H9 (cell line): ENCODE measurements around the gene DCX. TPM values are rescaled to one million over a fixed set of nuclear protein-coding genes. Genes with fewer than 3 reads are reported as not detected.

Experiments
- DNase-seq: peaks from one replicate; pipeline ENCODE4 v3.0.0-alpha.2; 2017
- H2AFZ ChIP-seq: one replicate; pipeline ENCODE4 v1.6.1; 2013; ENCODE audit warnings: mild to moderate bottlenecking, low read length, control low read depth, moderate library complexity
- H2AK5ac ChIP-seq: 2 replicates; pipeline ENCODE4 v1.6.1; 2013; ENCODE audit warnings: low read length, control low read depth, mixed read lengths; ENCODE audit not compliant: insufficient read length
- H2BK120ac ChIP-seq: one replicate; pipeline ENCODE4 v1.6.1; 2013; ENCODE audit warnings: low read depth, mild to moderate bottlenecking, low read length, control low read depth, inconsistent platforms; ENCODE audit not compliant: poor library complexity, severe bottlenecking
- H2BK12ac ChIP-seq: 2 replicates; pipeline ENCODE4 v1.6.1; 2013; ENCODE audit warnings: low read length, control low read depth, mixed read lengths, low read depth; ENCODE audit not compliant: insufficient read length
- H2BK15ac ChIP-seq: 2 replicates; pipeline ENCODE4 v1.6.1; 2013; ENCODE audit warnings: low read depth, low read length, control low read depth
- H2BK20ac ChIP-seq: one replicate; pipeline ENCODE4 v1.6.1; 2013; ENCODE audit warnings: low read depth, mild to moderate bottlenecking, low read length, control low read depth, inconsistent platforms; ENCODE audit not compliant: poor library complexity, severe bottlenecking
- H2BK5ac ChIP-seq: 2 replicates; pipeline ENCODE4 v1.6.1; 2013; ENCODE audit warnings: low read length, control low read depth, mixed read lengths; ENCODE audit not compliant: insufficient read length
- H3K14ac ChIP-seq: 2 replicates; pipeline ENCODE4 v1.6.1; 2013; ENCODE audit warnings: low read length, control low read depth; ENCODE audit not compliant: insufficient read depth
- H3K18ac ChIP-seq: 2 replicates; pipeline ENCODE4 v1.6.1; 2013; ENCODE audit warnings: low read depth, mild to moderate bottlenecking, mixed read lengths, low read length, control low read depth; ENCODE audit not compliant: insufficient read length
- H3K23ac ChIP-seq: 2 replicates; pipeline ENCODE4 v1.6.1; 2013; ENCODE audit warnings: low read length, control low read depth, mixed read lengths, low read depth; ENCODE audit not compliant: insufficient read length
- H3K23me2 ChIP-seq: 2 replicates; pipeline ENCODE4 v1.6.1; 2013; ENCODE audit warnings: low read depth, mild to moderate bottlenecking, mixed read lengths, low read length, control low read depth; ENCODE audit not compliant: insufficient read length, poor library complexity, severe bottlenecking
- H3K27ac ChIP-seq: 2 replicates; pipeline ENCODE4 v1.5.1; 2013; ENCODE audit warnings: low read length, control low read depth, mixed read lengths, low read depth; ENCODE audit not compliant: insufficient read length
- H3K27me3 ChIP-seq: 2 replicates; pipeline ENCODE4 v1.6.1; 2013; ENCODE audit warnings: low read length, control low read depth, inconsistent platforms; ENCODE audit not compliant: insufficient read depth
- H3K4ac ChIP-seq: 2 replicates; pipeline ENCODE4 v1.6.1; 2013; ENCODE audit warnings: low read depth, mild to moderate bottlenecking, control low read depth, inconsistent platforms, low read length, moderate library complexity
- H3K4me1 ChIP-seq: 2 replicates; pipeline ENCODE4 v1.6.1; 2013; ENCODE audit warnings: low read length, control low read depth, inconsistent platforms; ENCODE audit not compliant: insufficient read depth
- H3K4me2 ChIP-seq: 2 replicates; pipeline ENCODE4 v1.6.1; 2013; ENCODE audit warnings: low read length, control low read depth, mixed read lengths; ENCODE audit not compliant: insufficient read length, insufficient read depth
- H3K56ac ChIP-seq: 2 replicates; pipeline ENCODE4 v1.6.1; 2013; ENCODE audit warnings: low read depth, mild to moderate bottlenecking, mixed read lengths, low read length, control low read depth; ENCODE audit not compliant: insufficient read length
- H3K79me1 ChIP-seq: 2 replicates; pipeline ENCODE4 v1.6.1; 2013; ENCODE audit warnings: low read depth, mild to moderate bottlenecking, moderate library complexity, low read length, control low read depth, inconsistent platforms; ENCODE audit not compliant: insufficient read depth, poor library complexity, severe bottlenecking
- H3K79me2 ChIP-seq: 2 replicates; pipeline ENCODE4 v1.6.1; 2013; ENCODE audit warnings: low read length, control low read depth, inconsistent platforms; ENCODE audit not compliant: insufficient read depth
- H3K9ac ChIP-seq: 2 replicates; pipeline ENCODE4 v1.6.1; 2013; ENCODE audit warnings: low read length, control low read depth, mixed read lengths; ENCODE audit not compliant: insufficient read length; ENCODE audit errors: extremely low read depth
- H3K9me3 ChIP-seq: one replicate; pipeline ENCODE4 v1.6.1; 2013; ENCODE audit warnings: low read depth, low read length, inconsistent platforms; ENCODE audit not compliant: control insufficient read depth
- H3T11ph ChIP-seq: one replicate; pipeline ENCODE4 v1.6.1; 2013; ENCODE audit warnings: mild to moderate bottlenecking, low read length, control low read depth, inconsistent platforms
- H4K20me1 ChIP-seq: one replicate; pipeline ENCODE4 v1.6.1; 2013; ENCODE audit not compliant: control insufficient read depth, insufficient read length, insufficient read depth
- H4K5ac ChIP-seq: 2 replicates; pipeline ENCODE4 v1.6.1; 2013; ENCODE audit warnings: low read depth, mild to moderate bottlenecking, mixed read lengths, low read length, control low read depth; ENCODE audit not compliant: insufficient read length
- H4K8ac ChIP-seq: replicated peaks from 2 replicates; pipeline ENCODE4 v1.6.1; 2013; ENCODE audit warnings: low read length, control low read depth, mixed read lengths, low read depth; ENCODE audit not compliant: insufficient read length
- H4K91ac ChIP-seq: 2 replicates; pipeline ENCODE4 v1.6.1; 2013; ENCODE audit warnings: low read depth, mild to moderate bottlenecking, moderate library complexity, mixed read lengths, low read length, control low read depth; ENCODE audit not compliant: insufficient read length
- H3K27ac Mint-ChIP-seq, 3 experiments: 2 replicates in 2 of 3; 3 replicates in 1 of 3; pipeline ENCODE4 v1.8.0; 2020 to 2021; ENCODE audit warnings: mixed read lengths in 3 of 3, mild to moderate bottlenecking in 1 of 3, moderate library complexity in 1 of 3
- H3K27me3 Mint-ChIP-seq: 2 replicates; pipeline ENCODE4 v1.8.0; 2021; ENCODE audit warnings: low read depth, mild to moderate bottlenecking, moderate library complexity, mixed read lengths
- H3K36me3 Mint-ChIP-seq, 3 experiments: 2 replicates in 2 of 3; 3 replicates in 1 of 3; pipeline ENCODE4 v1.8.0; 2020 to 2021; ENCODE audit warnings: low read depth in 3 of 3, mixed read lengths in 3 of 3; ENCODE audit not compliant: insufficient read depth in 1 of 3
- H3K4me1 Mint-ChIP-seq, 2 experiments: 2 replicates each; pipeline ENCODE4 v1.8.0; 2020; ENCODE audit warnings: mixed read lengths in 2 of 2
- H3K4me3 Mint-ChIP-seq, 2 experiments: 2 replicates in 1 of 2; 3 replicates in 1 of 2; pipeline ENCODE4 v1.8.0; 2020 to 2021; ENCODE audit warnings: mild to moderate bottlenecking in 2 of 2, mixed read lengths in 2 of 2, moderate library complexity in 1 of 2
- H3K9me3 Mint-ChIP-seq, 2 experiments: 2 replicates in 1 of 2; 3 replicates in 1 of 2; pipeline ENCODE4 v1.8.0; 2020; ENCODE audit warnings: mild to moderate bottlenecking in 2 of 2, mixed read lengths in 2 of 2, moderate library complexity in 1 of 2
- CTCF ChIP-seq: fragments of 200-600 bp; sonication (generic); conservative IDR thresholded peaks from 3 replicates; pipeline ENCODE4 v1.8.0; 2021; ENCODE audit warnings: antibody characterized with exemption, mild to moderate bottlenecking
- WGBS: extraction: QIAGEN DNeasy Blood & Tissue Kit; methylation state at CpG from one replicate; pipeline ENCODE4 v1.1.7; 2013; ENCODE audit warnings: missing lambda C conversion rate, low lambda C conversion rate, mixed read lengths; ENCODE audit not compliant: insufficient read length; ENCODE audit errors: extremely low coverage; 5-methylcytosine and 5-hydroxymethylcytosine counted together
- total RNA-seq: library from RNA; stranded (reverse); gene quantifications from 2 replicates; pipeline ENCODE4 v1.2.1, GENCODE V29; 2021

Gene DCX
- total RNA-seq, 1 experiment from 2014 or later: 2.0 TPM

- Mint-ChIP-seq H3K4me1 (peaks cover 10 to 16% of the 10 kb centered on the region in 2 experiments), H3K36me3 (no peaks in the 10 kb centered on the region), H3K27ac (peak overlapping the region in 1 of 3 experiments; percentile 34; a peak in 1 of 7 replicates), H3K4me3 (no peak overlapping the region), H3K27me3 (peaks cover 4% of the 10 kb centered on the region; the same call in 1 of the 2 replicates), H3K9me3 (no peaks in the 10 kb centered on the region)
- no peak overlapping the region for H4K8ac ChIP-seq
- no peak overlapping the region for H2AFZ ChIP-seq
- no peak overlapping the region for H3K18ac ChIP-seq
- H3K14ac ChIP-seq: no peak overlapping the region
- DNase-seq: no peak
- H4K5ac ChIP-seq: no peak overlapping the region
- H2BK15ac ChIP-seq: no peak overlapping the region
- no peak for TF ChIP-seq CTCF
- H2BK20ac ChIP-seq: no peak overlapping the region
- H3K56ac ChIP-seq: no peak overlapping the region
- H3K4me1 ChIP-seq: peaks cover 4% of the 10 kb centered on the region; the same call in 1 of the 2 replicates
- H3K23me2 ChIP-seq: no peaks in the 10 kb centered on the region
- no peak overlapping the region for H3K27ac ChIP-seq
- WGBS: no CpG with 5 or more reads among the region's 5 CpGs
- no peak overlapping the region for H3K9ac ChIP-seq
- H3T11ph ChIP-seq: no peak overlapping the region
- no peaks in the 10 kb centered on the region for H3K27me3 ChIP-seq
- H3K4me2 ChIP-seq: no peak overlapping the region
- H3K23ac ChIP-seq: no peak overlapping the region
- no peak overlapping the region for H2BK5ac ChIP-seq
- H3K79me1 ChIP-seq: no peaks in the 10 kb centered on the region
- H2BK12ac ChIP-seq: no peak overlapping the region
- H3K79me2 ChIP-seq: no peaks in the 10 kb centered on the region
- H4K91ac ChIP-seq: no peak overlapping the region
- no peak overlapping the region for H3K4ac ChIP-seq
- no peaks in the 10 kb centered on the region for H4K20me1 ChIP-seq
- no peak overlapping the region for H2BK120ac ChIP-seq
- no peaks in the 10 kb centered on the region for H3K9me3 ChIP-seq
- no peak overlapping the region for H2AK5ac ChIP-seq
These were observed 25.3 kb downstream of the DCX start for GRCh38 chrX:111386615-111387233.
